SK-N-SH treated with all-trans-retinoic acid at 6 μM for 48 hours (cell line): Measurements from ENCODE around the gene GPR65.

Experiments used
- ATAC-seq: fragments of 200-7000 bp; cut with Tn5 transposase; 3 replicates; pipeline ENCODE4 v1.9.1; 2020; ENCODE audit warnings: mild to moderate bottlenecking, moderate library complexity
- CREB5 ChIP-seq: fragments of 250-450 bp; sonication (Bioruptor Pico); IDR thresholded peaks from 2 replicates; pipeline ENCODE4 v1.5.1; 2020; ENCODE audit warnings: low read depth, mild to moderate bottlenecking, moderate library complexity
- CSDC2 ChIP-seq: fragments of 250-450 bp; sonication (Bioruptor Pico); IDR thresholded peaks from 2 replicates; pipeline ENCODE4 v1.5.0; 2020; ENCODE audit warnings: mild to moderate bottlenecking, moderate library complexity
- CSRNP3 ChIP-seq: fragments of 250-450 bp; sonication (Bioruptor Pico); IDR thresholded peaks from 2 replicates; pipeline ENCODE4 v1.5.1; 2021; ENCODE audit warnings: mild to moderate bottlenecking, moderate library complexity
- OSR1 ChIP-seq: fragments of 250-450 bp; sonication (Bioruptor Pico); IDR thresholded peaks from 2 replicates; pipeline ENCODE4 v1.8.0; 2022; ENCODE audit warnings: moderate library complexity, mild to moderate bottlenecking, inconsistent platforms
- PATZ1 ChIP-seq: fragments of 250-450 bp; sonication (Bioruptor Pico); IDR thresholded peaks from 2 replicates; pipeline ENCODE4 v1.8.0; 2020; ENCODE audit warnings: mild to moderate bottlenecking, moderate library complexity, borderline replicate concordance
- POU6F1 ChIP-seq: fragments of 250-450 bp; sonication (Bioruptor Pico); IDR thresholded peaks from 2 replicates; pipeline ENCODE4 v1.8.0; 2021; ENCODE audit warnings: low read depth, mild to moderate bottlenecking, moderate library complexity, borderline replicate concordance
- RARB ChIP-seq: fragments of 250-450 bp; sonication (Bioruptor Pico); IDR thresholded peaks from 2 replicates; pipeline ENCODE4 v1.8.0; 2021; ENCODE audit warnings: mild to moderate bottlenecking, moderate library complexity
- SNAI2 ChIP-seq: fragments of 250-450 bp; sonication (Bioruptor Pico); IDR thresholded peaks from 2 replicates; pipeline ENCODE4 v1.5.0; 2020; ENCODE audit warnings: mild to moderate bottlenecking, moderate library complexity
- TCF4 ChIP-seq: fragments of 250-450 bp; sonication (Bioruptor Pico); IDR thresholded peaks from 2 replicates; pipeline ENCODE4 v1.8.0; 2021; ENCODE audit warnings: mild to moderate bottlenecking, moderate library complexity, borderline replicate concordance
- TSHZ2 ChIP-seq: fragments of 250-450 bp; sonication (Bioruptor Pico); IDR thresholded peaks from 2 replicates; pipeline ENCODE4 v1.5.0; 2020; ENCODE audit warnings: mild to moderate bottlenecking, moderate library complexity
- ZFP3 ChIP-seq: fragments of 250-450 bp; sonication (Bioruptor Pico); IDR thresholded peaks from 2 replicates; pipeline ENCODE4 v1.5.0; 2020; ENCODE audit warnings: mild to moderate bottlenecking, moderate library complexity
- ZFP30 ChIP-seq: fragments of 450-650 bp; formaldehyde crosslinking; IDR thresholded peaks from 2 replicates; pipeline ENCODE4 v1.5.0; 2022; ENCODE audit warnings: mild to moderate bottlenecking, moderate library complexity
- ZNF565 ChIP-seq: fragments of 450-650 bp; formaldehyde crosslinking; conservative IDR thresholded peaks from 2 replicates; pipeline ENCODE4 v1.5.0; 2020; ENCODE audit warnings: low read depth, mild to moderate bottlenecking, moderate library complexity
- ZNF8 ChIP-seq: fragments of 450-650 bp; formaldehyde crosslinking; IDR thresholded peaks from 2 replicates; pipeline ENCODE4 v1.5.0; 2020; ENCODE audit warnings: mild to moderate bottlenecking, moderate library complexity

GPR65 gene

GRCh38 chr14:88060576-88060975, 55.6 kb downstream of the GPR65 start:
- ATAC-seq: no peak
- no peak for TF ChIP-seq CSDC2
- TF ChIP-seq RARB: no peak
- TF ChIP-seq ZFP30: no peak
- TF ChIP-seq TSHZ2 (CRISPR knock-in tag): no peak
- TF ChIP-seq CSRNP3: no peak
- TF ChIP-seq SNAI2 (CRISPR knock-in tag): no peak
- no peak for TF ChIP-seq CREB5 (CRISPR knock-in tag)

GRCh38 chr14:88063811-88064210, 58.9 kb downstream of the GPR65 start:
- TF ChIP-seq ZFP3 (CRISPR knock-in tag) (no peak), ZNF565 (CRISPR knock-in tag) (no peak), RARB (no peak), TCF4 (CRISPR knock-in tag) (no peak), POU6F1 (CRISPR knock-in tag) (no peak), PATZ1 (CRISPR knock-in tag) (no peak), CSDC2 (no peak), ZNF8 (CRISPR knock-in tag) (no peak), OSR1 (no peak), SNAI2 (CRISPR knock-in tag) (no peak)
- ATAC-seq: no peak
